NCI-H1417 treated with DMSO at 0.1 percent for 48 hours (cell line): ENCODE results near the gene KLHL3.

Experiments
- DNase-seq: peaks from one replicate; lab custom pipeline; 2025; lab: John Stamatoyannopoulos, UW

The KLHL3 gene

DNA sequence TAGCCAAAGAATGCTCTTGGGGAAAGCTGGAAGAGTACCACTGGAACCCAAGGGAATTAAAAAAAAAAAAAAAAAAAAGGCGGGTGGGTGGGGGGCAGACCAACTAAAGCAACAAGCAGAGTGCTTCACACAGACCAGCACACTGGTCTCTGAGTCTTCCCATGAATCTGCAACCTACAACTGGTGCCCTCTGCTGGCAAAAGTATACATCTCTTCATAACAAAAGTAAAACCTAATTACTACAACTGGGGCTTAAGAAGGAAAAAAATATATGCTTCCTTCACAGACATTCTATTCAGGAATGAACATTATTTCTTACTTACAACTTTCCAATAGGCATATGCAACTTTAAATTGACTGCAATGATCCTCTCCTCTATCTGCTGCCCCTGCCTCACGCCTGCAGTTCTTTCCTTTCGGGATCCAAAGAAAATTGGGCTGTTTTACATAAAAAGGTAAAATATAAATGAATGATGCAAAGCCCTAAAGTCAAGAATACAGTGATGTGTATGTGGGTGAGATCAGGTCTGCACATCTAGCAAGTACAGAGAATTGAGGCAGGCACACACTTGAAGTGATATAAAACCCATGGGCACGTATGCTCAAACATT, 7.2 kb upstream of the KLHL3 start:
- DNase-seq, result peak; percentile 9

GRCh38 chr5:137741718-137742117, 5.8 kb upstream of the KLHL3 start:
- DNase-seq, result peak; percentile 28

DNA sequence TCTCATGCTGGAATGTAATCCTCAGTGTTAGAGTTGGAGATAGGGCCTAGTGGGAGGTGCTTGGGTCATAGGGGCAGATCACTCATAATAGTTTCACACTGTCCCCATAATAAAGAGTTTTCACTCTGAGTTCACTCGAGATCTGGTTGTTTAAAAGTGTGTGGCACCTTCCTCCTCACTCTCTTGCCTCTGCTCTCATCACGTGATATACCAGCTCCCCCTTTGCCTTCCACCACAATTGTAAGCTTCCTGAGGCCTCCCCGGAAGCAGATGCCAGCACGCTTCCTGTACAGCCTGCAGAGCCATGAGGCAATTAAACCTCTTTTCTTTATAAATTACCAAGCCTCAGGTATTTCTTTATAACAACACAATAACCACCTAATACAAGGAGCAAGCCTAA, 3.8 kb upstream of the KLHL3 start:
- no peak for DNase-seq

- DNase-seq, result no peak
These were observed 3.1 kb upstream of the KLHL3 start for GRCh38 chr5:137738947-137739346.

- DNase-seq, result no peak
These were observed 1.7 kb upstream of the KLHL3 start for GRCh38 chr5:137737349-137738131.

GRCh38 chr5:137736496-137736895, 607 bp upstream of the KLHL3 start:
- DNase-seq, result no peak

DNA sequence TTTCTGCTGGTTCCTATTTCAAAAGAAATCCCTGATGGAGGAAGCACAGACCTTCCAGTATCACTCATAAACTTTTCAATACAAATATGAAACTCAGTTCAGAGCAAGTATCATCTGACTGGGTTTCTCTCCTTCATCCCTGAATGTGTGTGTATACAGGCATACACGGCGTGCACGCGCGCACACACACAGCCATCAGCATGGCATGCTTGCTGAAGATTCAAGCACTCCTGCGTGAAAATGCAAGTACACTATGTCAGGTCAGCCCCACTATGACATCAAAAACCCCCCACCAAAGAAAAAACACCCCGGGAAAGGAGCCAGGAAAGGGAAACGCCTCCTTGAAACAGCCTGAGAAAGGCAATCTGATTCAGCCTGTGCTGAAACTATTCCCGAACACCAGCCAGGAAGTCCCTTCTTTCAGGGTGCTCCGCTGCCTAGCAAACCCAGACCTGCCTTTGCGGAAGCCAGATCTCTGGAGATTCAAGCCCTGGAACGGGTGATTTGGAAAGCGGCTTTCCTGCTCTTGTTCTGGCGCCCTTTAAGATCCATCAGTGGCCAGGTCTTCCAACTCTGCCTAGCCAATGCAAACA, 831 bp downstream of the KLHL3 start:
- no peak for DNase-seq

GRCh38 chr5:137734331-137734730, 1.6 kb downstream of the KLHL3 start:
- no peak for DNase-seq

GRCh38 chr5:137733922-137734321, 2.0 kb downstream of the KLHL3 start:
- DNase-seq, result no peak

- DNase-seq, result no peak
These were observed 2.9 kb downstream of the KLHL3 start for GRCh38 chr5:137733006-137733405.

GRCh38 chr5:137731176-137731575, 4.7 kb downstream of the KLHL3 start:
- DNase-seq, result no peak

DNA sequence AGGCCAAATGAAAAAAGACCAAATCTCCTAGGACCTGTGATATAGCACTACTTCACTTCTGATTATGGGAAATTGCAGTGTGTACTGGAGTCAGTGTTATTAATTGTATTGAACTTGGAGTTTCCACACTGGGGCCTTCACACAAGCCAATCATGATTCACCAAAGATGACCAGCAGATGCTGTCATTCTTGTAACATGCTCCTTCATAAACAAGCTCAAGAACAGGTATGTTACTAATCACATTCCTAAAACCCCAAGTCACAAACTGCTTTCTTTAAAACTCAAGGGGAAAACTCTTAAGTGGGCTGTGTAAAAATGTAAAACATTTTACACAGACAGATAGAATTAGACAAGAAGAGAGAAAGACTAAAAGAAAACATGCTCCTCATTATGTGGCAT, 5.6 kb downstream of the KLHL3 start:
- no peak for DNase-seq

- no peak for DNase-seq
These were observed 7.8 kb downstream of the KLHL3 start for GRCh38 chr5:137728048-137728447.

GRCh38 chr5:137727623-137728022, 8.3 kb downstream of the KLHL3 start:
- DNase-seq, result no peak

- DNase-seq, result no peak
These were observed 11.6 kb downstream of the KLHL3 start for GRCh38 chr5:137724251-137724650.

GRCh38 chr5:137718611-137719010, 17.3 kb downstream of the KLHL3 start:
- no peak for DNase-seq

GRCh38 chr5:137716337-137716736, 19.6 kb downstream of the KLHL3 start:
- DNase-seq, result no peak

DNA sequence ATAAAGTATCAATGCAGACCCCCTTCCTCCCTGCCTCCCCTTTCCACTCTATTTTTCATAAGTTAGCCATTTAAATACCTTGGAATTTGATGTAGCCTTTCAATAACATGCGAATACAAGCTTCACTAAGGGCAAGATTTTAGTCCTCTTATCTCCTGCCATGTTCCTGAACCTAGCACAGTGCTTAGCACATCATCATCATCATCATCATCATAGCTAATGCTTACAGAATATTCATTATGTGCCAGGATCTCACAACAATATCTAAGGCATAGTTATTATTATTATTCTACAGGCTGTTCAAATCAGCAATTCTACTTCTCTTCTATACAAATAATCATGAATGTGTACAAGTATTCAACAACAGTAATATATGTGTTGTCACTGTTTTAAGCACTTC, 20.4 kb downstream of the KLHL3 start:
- no peak for DNase-seq

DNA sequence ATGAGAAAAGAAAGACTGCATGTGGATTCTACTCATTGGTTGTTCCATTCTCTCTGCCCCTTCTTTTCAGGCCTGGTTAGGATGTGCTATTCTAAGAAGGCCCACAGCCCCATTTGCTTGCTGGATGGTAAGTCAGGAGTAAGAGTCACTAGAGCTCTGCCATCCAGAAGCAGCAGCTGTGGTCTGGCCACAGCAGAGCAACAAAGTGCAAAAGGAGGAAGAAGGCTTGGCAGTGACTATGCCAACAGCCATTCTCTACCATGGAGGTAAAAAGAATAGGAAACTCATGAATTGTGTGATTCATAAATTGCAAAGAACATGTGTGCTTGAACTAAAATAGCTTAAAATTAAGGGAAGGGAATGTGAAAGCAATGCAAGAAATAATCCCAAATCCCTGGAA, 20.9 kb downstream of the KLHL3 start:
- DNase-seq, result no peak

DNA sequence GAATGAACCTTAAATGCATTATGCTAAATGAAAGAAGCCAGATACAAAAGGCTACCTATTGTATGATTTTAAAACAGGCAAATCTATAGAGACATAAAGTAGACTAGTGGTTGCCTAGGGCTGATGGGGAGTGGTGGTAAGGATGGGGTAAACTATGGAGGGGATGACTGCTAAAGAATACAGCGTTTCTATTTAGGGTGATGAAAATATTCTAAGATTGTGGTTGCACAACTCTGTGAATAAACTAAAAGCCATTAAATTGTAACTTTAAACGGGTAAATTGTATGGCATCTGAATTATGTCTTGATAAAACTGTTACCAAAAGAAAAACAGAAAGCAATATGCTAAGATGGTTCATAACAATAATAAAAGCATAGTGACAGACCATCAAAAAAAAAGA, 21.4 kb downstream of the KLHL3 start:
- DNase-seq, result no peak

- DNase-seq, result no peak
These were observed 23.7 kb downstream of the KLHL3 start for GRCh38 chr5:137712139-137712667.

DNA sequence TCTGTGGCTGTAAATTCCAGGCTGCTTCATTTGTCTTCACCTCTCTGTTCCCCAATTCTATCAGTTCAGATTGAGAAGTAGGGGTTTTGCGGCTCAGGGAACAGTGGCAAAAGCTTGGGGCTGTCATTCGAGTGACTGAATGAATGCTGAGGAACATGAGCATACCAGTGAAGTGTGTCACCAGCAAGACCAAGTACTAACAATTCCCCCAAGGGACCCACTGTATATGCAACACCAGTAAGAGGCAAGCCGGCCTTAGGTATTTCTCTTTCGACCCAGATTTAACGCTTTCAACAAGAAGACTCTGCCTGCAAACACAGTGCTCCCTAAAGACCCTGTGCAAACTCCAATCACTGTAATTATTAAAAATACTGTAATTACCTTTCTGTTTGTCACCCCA, 25.8 kb downstream of the KLHL3 start:
- no peak for DNase-seq
